ENCODE data around the gene EML5.
A peak's percentile ranks its signal among the peaks of the same experiment; 100 is the strongest.
"Not testable (repeated sequence)": the region's sequence is repeated elsewhere in the genome, so short reads cannot be mapped to it uniquely, and the experiment has no call there.

The EML5 gene

DNA sequence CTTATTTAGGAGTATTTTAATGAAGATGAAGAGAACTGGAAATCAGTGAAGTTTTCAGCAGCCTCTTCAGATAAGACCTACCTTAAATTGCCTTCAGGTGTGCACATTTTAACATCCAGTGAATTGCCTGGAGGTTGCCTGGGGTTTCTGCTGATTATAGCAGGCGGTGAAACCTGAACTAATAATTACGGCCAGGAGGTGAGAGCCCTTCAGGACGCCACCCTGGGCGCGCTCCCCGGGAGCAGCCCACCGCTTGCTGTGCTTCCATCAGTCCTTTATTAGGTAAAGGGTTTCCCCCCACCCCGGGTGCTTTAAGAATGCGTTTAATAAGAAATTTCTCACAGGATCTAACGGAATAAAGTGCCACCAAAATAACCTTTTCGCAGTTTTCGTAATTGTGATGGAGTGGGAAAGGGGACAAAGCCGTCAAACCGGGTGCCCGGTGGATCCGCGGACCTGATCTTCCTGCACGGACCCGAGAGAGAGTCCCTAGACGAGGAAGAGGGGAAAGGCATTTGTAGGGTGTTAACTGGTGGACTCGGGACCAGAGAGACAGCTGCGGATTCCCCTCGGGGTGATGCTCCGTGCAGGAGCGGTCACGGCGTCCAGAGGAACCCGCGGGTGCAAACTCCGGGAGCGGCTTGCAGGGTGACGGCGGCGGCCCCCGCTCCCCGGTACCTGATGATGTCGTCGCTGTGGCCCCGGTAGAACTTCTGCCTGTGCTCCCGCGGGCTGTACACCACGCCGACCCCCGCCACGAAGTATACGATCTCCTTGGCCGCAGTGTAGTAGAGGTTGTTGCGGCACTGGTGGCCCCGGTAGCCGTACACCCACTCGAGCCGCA, 902 bp downstream of the EML5 start:
- no peak overlapping the region for H3K4me3 ChIP-seq (ENCODE audit: low read depth, low read length)
- DNase-seq (ENCODE audit: low read depth), result peak; percentile 3
- TF ChIP-seq, protein P1, sequence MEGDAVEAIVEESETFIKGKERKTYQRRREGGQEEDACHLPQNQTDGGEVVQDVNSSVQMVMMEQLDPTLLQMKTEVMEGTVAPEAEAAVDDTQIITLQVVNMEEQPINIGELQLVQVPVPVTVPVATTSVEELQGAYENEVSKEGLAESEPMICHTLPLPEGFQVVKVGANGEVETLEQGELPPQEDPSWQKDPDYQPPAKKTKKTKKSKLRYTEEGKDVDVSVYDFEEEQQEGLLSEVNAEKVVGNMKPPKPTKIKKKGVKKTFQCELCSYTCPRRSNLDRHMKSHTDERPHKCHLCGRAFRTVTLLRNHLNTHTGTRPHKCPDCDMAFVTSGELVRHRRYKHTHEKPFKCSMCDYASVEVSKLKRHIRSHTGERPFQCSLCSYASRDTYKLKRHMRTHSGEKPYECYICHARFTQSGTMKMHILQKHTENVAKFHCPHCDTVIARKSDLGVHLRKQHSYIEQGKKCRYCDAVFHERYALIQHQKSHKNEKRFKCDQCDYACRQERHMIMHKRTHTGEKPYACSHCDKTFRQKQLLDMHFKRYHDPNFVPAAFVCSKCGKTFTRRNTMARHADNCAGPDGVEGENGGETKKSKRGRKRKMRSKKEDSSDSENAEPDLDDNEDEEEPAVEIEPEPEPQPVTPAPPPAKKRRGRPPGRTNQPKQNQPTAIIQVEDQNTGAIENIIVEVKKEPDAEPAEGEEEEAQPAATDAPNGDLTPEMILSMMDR (IDR thresholded peaks at IDR 0.05; ENCODE audit: low read depth, low read length), result no peak
- TF ChIP-seq, protein P2, sequence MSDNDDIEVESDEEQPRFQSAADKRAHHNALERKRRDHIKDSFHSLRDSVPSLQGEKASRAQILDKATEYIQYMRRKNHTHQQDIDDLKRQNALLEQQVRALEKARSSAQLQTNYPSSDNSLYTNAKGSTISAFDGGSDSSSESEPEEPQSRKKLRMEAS (IDR thresholded peaks at IDR 0.05; ENCODE audit: low read depth, low read length), result no peak

DNA sequence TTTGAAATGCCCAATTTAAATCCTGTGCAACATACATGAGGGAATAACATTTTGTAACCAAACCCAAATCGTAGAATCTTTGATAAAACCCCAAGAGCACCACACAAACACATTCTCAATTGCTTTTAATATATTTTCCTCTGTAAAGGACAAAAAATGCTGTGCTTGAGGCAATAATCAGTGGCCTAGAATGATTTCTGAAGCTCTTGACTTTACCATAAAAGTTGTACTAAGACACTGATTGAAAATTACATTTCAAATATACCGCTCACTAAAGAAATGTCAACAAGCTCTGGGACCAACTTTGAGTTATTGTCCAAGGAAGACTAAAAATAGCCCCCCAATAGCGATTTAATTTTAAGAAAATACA, 1.5 kb downstream of the EML5 start:
- TF ChIP-seq, protein P2 (IDR thresholded peaks at IDR 0.05; ENCODE audit: low read depth, low read length), result no peak
- TF ChIP-seq MYC (IDR thresholded peaks at IDR 0.05; ENCODE audit: low read depth, low read length), result no peak
- no peak for TF ChIP-seq POLR2A (IDR thresholded peaks at IDR 0.05; ENCODE audit: extremely low read depth, insufficient read length)
- TF ChIP-seq, protein P1 (IDR thresholded peaks at IDR 0.05; ENCODE audit: low read depth, low read length), result no peak
- DNase-seq (ENCODE audit: low read depth), result no peak
- H3K4me3 ChIP-seq (ENCODE audit: low read depth, low read length), result no peak overlapping the region

DNA sequence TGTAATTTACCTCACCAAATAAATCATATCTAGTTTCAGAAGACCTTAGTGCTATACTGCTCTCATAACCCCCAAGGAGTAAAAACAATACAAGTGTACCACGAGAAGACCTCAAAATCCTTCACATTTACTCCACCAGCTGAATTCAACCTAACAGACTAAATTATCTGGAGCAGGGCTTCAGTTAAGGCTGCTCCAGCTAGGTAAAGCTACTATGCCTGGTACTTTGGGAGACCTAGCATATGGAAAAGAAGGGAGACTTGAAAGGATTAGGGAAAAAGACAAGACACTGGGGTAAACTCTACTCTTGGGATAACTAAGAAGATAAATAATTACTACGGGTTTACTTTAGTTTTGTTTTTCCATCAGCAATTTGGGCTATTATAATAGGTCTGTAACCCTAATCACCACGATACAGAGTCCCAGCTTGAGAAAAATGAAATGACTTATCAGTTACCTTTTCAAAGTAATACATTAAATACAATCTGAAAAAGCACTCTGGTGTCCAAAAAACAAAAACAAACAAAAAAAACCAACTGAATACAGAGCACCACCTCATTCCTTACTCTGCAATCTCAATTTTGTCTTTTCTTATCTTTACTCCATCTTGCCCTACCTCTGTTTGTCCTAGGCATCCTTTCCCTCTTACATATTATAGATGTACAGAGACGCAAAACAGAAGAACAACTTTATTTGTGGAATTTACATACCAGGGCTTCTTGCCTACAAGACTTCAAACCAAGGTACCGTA, 2.1 kb downstream of the EML5 start:
- no peak for TF ChIP-seq POLR2A (IDR thresholded peaks at IDR 0.05; ENCODE audit: extremely low read depth, insufficient read length)
- no peak for TF ChIP-seq MYC (IDR thresholded peaks at IDR 0.05; ENCODE audit: low read depth, low read length)
- TF ChIP-seq, protein P2 (IDR thresholded peaks at IDR 0.05; ENCODE audit: low read depth, low read length), result no peak
- TF ChIP-seq, protein P1 (IDR thresholded peaks at IDR 0.05; ENCODE audit: low read depth, low read length), result no peak
- H3K4me3 ChIP-seq (ENCODE audit: low read depth, low read length), result no peak overlapping the region
- no peak for DNase-seq (ENCODE audit: low read depth)

DNA sequence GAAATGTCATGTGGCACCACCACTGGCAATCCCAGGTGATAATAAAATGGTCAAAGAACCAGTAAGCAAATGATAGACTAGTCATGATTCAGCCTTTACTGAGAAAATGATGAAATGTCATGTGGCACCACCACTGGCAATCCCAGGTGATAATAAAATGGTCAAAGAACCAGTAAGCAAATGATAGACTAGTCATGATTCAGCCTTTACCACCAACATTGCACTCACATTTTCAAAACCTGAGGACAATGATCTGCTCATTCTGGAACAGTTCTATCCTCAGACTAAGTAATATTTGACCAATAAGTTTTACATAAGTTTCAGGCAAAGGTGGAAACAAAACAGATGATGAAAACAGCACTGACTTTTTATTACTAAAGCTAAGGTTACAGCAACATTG, 3.2 kb downstream of the EML5 start:
- not testable (repeated sequence) for DNase-seq (ENCODE audit: low read depth); H3K4me3 ChIP-seq (ENCODE audit: low read depth, low read length)

DNA sequence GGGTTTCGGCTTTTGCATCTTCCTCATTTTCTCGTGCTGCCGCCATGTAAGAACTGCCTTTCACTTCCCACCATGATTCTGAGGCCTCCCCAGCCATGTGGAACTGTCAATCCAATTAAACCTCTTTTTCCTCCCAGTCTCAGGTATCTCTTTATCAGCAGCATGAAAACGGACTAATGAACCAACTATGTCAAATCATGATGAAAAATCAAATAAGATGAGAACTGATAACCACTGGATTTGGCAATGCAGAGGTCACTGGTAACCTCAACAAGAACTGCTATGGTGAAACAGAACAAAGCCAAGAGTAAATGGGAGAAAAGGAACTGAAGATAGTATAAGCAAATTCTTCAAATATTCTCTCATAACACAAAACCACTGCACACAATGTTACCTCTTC, 6.0 kb downstream of the EML5 start:
- H3K4me3 ChIP-seq (ENCODE audit: low read depth, low read length), result no peak overlapping the region
- TF ChIP-seq MYC (IDR thresholded peaks at IDR 0.05; ENCODE audit: low read depth, low read length) (no peak), POLR2A (IDR thresholded peaks at IDR 0.05; ENCODE audit: extremely low read depth, insufficient read length) (no peak)
- TF ChIP-seq, protein P1 (IDR thresholded peaks at IDR 0.05; ENCODE audit: low read depth, low read length), result no peak
- TF ChIP-seq, protein P2 (IDR thresholded peaks at IDR 0.05; ENCODE audit: low read depth, low read length), result no peak
- DNase-seq (ENCODE audit: low read depth), result no peak

DNA sequence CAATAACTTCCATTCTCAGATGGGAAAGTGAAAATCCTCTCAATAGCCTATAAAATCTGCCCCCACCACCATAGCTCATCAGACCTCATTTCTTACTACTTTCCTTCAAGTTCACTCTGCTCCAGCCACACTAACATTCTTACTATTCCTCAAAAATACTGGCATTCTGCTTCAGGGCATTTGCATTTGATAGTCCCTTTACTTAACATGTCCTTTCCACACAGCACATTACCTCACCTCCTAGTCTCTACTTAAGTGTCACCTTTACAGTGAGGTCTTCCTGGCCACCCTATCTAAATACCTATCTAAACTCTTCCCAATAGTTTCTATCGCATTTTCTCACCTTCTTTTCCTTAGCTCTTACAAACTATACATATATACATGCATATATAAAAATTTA, 6.8 kb downstream of the EML5 start:
- no peak overlapping the region for H3K4me3 ChIP-seq (ENCODE audit: low read depth, low read length)
- no peak for DNase-seq (ENCODE audit: low read depth)
- TF ChIP-seq, protein P1 (IDR thresholded peaks at IDR 0.05; ENCODE audit: low read depth, low read length), result no peak
- no peak for TF ChIP-seq MYC (IDR thresholded peaks at IDR 0.05; ENCODE audit: low read depth, low read length)
- TF ChIP-seq, protein P2 (IDR thresholded peaks at IDR 0.05; ENCODE audit: low read depth, low read length), result no peak
- TF ChIP-seq POLR2A (IDR thresholded peaks at IDR 0.05; ENCODE audit: extremely low read depth, insufficient read length), result no peak
